Neural progenitor cell (in vitro differentiated cells): ENCODE results near the gene MINDY4B.

ENCODE experiments used
- EZH2 ChIP-seq: fragments of 200-600 bp; sonication (generic); IDR thresholded peaks from 2 replicates; pipeline ENCODE4 v1.6.1; 2017; ENCODE audit warnings: antibody characterized with exemption, mild to moderate bottlenecking, moderate library complexity
- EZH2phosphoT487 ChIP-seq: fragments of 200-600 bp; sonication (generic); IDR thresholded peaks from 2 replicates; pipeline ENCODE4 v1.6.1; 2017; ENCODE audit warnings: antibody characterized with exemption
- TF ChIP-seq, protein P1 (sequence below): fragments of 200-600 bp; sonication (generic); IDR thresholded peaks from 2 replicates; pipeline ENCODE4 v1.5.1; 2017; ENCODE audit warnings: antibody characterized with exemption, mild to moderate bottlenecking

DNA sequence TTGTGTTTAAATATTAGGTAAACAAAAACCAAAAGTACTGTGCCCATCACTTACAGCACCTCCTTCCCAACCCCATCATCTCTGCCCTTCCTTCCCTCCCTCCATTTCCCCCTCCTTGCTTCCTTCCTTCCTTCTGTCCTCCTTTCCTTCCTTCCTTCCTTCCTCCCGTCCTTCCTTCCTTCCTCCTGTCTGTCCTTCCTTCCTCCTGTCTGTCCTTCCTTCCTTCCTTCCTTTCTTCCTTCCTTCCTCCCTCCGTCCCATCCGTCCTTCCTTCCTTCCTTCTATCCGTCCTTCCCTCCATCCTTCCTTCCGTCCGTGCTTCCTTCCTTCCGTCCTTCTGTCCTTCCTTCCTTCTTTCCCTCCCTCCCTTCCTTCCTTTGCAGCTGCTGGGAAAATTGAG lies 74.5 kb downstream of the MINDY4B start:
- TF ChIP-seq, protein P1, sequence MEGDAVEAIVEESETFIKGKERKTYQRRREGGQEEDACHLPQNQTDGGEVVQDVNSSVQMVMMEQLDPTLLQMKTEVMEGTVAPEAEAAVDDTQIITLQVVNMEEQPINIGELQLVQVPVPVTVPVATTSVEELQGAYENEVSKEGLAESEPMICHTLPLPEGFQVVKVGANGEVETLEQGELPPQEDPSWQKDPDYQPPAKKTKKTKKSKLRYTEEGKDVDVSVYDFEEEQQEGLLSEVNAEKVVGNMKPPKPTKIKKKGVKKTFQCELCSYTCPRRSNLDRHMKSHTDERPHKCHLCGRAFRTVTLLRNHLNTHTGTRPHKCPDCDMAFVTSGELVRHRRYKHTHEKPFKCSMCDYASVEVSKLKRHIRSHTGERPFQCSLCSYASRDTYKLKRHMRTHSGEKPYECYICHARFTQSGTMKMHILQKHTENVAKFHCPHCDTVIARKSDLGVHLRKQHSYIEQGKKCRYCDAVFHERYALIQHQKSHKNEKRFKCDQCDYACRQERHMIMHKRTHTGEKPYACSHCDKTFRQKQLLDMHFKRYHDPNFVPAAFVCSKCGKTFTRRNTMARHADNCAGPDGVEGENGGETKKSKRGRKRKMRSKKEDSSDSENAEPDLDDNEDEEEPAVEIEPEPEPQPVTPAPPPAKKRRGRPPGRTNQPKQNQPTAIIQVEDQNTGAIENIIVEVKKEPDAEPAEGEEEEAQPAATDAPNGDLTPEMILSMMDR: no peak
- TF ChIP-seq EZH2 (no peak), EZH2phosphoT487 (no peak)
